Measurements from ENCODE around the gene SLC16A7.
"Not testable (repeated sequence)": the region's sequence is repeated elsewhere in the genome, so short reads cannot be mapped to it uniquely, and the experiment has no call there.

The SLC16A7 gene

GRCh38 chr12:59595883-59596540, at the start of gene SLC16A7:
TSS of gene SLC16A7 (plus strand) at chr12:59596029. CDS start at chr12:59704802, 108,773 bp downstream.
- peak; percentile 79 to 89 for DNase-seq

- no peak for DNase-seq
Observed at GRCh38 chr12:59548930-59549329, 46.9 kb upstream of the SLC16A7 start.

- DNase-seq = no peak
Observed at GRCh38 chr12:59559696-59560095, 36.1 kb upstream of the SLC16A7 start.

DNA sequence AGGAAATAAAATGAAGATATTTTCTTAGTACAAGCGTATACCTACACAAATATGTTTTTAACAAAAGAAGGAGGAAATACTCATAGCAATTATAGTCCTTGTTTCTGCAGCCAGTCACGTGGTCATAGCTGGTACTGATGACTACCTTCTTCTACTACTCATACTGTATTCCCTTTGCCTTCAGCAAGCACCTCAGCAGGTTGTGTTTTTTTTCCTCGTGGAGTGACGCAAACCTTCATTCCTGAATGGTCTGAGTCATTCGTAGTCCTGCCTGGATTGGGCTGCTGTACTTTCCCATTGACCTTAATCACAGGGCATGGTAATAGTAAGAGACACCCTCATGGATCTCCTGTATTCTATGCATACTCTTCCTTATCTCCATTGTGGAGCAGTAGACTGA, 25.7 kb upstream of the SLC16A7 start:
- no peak for DNase-seq

DNA sequence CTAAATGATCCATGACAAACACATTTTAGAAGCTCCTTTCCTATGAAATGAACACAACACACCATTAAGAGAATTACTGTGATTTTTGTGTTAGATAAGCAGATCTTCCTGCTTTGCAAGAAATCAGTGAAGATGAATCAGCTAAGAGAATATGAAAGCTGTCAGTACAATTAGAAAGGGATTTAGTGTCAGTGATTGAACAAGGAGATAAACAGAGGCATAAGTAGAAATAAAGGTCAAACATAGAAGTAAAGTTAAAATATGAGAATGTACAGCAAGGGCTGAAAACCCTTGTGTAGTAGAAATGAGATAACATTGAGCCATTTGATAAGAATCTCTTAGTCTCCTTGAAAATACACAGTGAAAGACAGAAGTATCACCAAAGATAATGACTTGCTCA, 21.4 kb upstream of the SLC16A7 start:
- DNase-seq = no peak

- no peak for DNase-seq
Observed at GRCh38 chr12:59575826-59576225, 20.0 kb upstream of the SLC16A7 start.

DNA sequence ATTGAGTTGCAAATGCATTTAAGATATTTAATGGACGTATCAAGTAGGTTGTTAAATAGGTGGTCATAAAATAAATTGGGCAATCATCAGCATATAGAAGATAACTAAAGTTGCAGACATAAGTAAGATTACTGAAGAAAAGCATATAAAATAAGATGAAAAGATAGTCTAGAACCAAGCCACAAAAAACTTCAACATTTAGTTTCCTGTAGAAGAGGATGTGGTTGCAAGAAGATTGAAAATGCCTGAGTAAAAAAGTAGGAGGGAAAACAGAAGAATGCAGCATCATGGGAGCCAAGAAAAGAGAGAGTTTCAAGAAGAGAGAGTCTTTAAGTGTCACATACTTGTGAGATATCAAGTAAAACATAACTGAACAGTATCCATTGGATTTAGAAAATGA, 17.6 kb upstream of the SLC16A7 start:
- no peak for DNase-seq

DNA sequence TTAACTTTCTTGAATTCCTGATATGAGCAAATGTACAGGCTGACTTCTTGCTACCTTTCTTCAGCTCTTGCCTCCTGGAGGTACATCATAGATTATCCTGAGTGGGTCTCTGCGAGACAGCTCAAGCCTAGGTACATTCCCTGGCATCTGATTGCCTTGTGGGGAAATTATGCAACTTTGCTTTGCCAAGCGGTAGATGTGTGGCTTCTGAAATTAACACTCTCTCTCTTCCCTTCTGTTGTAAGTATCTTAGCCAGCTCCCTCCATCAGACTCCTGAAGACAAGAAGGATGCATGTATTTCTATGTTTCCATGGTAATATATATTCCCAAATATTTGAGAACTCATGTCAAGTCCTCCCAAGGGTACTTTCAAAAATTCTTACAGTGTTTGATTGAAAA, 16.2 kb upstream of the SLC16A7 start:
- no peak for DNase-seq

DNA sequence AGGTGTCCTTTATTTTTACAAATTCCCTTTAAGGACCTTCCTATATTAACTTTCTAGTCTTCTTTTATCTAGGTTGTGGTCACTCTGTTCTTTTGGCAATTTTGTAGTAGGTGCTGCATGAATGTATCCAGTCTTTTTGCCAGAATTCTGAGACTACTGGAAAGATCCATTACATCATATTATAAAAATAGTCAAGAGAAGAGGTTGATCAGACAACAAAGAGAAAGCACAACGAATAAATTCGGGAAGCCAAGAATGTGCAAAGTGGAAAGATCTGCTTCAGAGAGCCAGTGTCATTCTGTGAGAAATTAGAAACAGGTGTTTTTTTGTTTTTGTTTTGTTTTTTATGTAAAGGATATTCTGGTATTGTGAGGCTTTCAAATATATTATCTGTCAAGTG, 15.8 kb upstream of the SLC16A7 start:
- DNase-seq = no peak

DNA sequence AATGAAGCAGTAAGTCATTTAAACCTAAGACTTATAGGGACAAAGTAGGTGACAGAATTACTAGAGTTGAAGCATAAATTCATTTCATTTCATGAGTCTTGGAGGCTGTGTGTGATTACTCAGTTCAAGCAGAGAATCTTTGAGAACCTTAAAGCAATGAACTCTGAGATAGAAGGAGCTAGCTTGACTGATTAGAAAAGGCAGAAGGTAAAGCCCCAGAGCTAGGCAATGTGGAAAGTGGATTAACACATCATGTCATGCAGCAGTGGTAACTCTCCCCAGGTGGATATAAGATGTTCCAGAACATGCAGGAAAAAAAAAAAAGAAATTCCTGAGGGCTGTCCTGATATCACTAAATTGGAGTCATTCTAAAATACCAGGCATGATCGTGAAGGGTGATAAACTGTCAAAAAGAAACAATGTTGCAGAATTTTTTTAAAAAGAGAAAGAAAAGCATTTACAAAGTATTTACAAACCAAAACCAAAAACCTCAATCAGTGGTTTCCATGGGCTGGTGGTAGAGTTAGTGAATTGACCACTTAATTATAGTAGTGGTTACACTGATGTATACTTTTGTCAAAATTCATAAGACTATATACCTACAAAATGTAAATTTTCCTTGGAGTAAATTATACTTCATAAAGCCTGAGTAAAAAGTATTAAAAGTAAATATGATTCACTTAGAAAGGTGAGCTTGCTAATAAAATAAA, 12.7 kb upstream of the SLC16A7 start:
- no peak for DNase-seq

DNA sequence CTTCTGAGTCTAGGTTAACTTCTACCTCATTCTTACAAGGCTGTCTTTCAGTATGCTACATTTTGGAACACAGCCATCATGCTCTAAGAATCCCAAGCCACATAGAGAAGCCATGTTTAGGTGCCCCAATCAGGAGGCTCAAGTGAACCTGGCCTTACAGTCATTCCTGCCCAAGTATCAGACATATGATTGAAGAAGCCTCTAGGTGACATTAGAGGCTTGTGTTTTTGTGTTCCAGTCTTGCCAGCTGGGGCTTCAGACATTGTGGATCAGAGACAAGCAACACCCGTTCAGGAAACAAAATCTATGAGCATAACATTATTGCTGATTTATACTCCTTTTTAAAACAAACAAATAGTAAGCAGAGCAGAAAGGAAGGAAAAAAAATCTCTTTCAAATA, 8.1 kb upstream of the SLC16A7 start:
- no peak for DNase-seq

DNA sequence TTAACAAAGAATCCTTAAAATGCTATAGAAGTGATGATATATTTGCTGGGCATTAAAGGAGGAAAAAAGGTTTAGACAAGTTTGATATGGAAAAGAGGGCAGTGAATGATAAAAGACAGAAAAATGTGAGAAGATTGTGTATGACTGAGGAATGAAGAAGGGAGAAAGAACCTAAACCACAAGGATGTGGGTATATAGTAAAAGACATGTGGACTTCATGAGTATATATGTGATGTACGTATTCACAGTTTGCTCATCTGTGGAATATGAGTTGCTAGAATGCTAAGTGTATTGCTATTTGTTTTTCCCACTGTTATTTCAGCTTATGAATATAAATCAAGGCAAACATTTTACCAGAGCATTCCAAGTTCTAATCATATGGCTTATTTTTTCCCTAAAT, 2.1 kb upstream of the SLC16A7 start:
- DNase-seq = no peak

DNA sequence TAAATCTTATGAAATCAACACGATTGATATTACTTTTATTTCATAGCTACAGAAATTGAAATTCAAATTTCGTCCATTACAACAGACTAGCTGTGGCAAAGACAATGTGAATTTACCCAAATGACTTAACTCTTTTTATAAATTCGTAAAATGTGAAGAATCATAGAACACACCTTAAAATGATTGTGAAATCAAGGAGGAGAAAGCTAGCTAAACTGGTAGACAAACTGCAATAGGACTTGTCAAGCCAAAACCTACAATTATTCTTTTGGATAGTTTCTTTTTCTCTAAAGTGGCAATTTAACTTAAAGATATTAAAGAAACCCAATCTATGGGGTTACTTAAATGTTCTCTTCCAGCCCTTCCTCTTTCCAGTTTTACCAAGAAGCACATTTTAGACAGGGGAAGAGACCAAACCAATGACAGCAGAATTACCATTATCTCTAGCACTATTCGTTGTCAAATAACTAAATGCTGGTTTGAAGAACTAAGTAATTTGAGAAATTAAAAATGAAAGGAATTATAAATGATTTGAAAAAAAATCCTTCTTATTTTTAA, 807 bp upstream of the SLC16A7 start:
- DNase-seq = peak in 1 of 2 experiments; percentile 12

GRCh38 chr12:59595565-59595882, 305 bp upstream of the SLC16A7 start:
- DNase-seq = no peak

DNA sequence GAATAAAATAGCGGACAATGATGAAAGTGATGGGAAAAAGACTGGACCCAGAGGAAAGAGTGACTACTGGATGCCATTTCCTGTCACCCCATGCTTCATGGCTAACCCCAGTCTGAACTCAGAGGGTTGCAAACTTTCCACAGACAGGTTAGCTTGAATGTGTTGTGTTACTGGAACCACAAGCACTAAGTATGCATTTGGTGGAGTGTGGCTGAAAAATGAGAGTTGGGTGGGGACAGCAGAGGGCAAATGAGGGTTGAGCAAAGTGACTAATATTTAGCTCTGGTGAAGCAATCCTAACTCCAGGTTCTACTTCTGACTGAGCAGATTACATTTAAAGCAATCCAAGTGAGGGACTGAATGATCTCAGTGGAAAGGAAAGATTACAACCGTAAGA, 1.6 kb downstream of the SLC16A7 start:
- DNase-seq = peak in 1 of 2 experiments; percentile 6

GRCh38 chr12:59600171-59600570, 4.3 kb downstream of the SLC16A7 start:
- DNase-seq = no peak

DNA sequence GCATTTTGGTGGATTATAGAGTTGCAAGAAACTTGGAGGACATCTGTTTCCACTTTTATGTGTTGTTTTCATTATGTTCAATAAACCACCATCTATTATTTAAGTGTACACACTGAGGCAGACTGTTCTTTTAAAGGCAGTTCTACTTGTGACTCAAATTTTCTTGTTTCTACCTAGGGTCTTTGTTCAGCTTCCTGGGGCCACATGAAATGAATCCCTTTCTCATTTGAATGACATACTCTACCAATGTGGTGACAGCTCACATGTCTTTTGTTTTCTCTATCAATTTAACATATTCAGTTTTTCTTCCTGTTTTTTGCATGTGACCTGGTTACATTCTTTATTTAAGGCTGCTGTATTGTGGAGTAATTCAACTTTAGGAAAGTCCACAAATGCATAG, 7.9 kb downstream of the SLC16A7 start:
- no peak for DNase-seq

DNA sequence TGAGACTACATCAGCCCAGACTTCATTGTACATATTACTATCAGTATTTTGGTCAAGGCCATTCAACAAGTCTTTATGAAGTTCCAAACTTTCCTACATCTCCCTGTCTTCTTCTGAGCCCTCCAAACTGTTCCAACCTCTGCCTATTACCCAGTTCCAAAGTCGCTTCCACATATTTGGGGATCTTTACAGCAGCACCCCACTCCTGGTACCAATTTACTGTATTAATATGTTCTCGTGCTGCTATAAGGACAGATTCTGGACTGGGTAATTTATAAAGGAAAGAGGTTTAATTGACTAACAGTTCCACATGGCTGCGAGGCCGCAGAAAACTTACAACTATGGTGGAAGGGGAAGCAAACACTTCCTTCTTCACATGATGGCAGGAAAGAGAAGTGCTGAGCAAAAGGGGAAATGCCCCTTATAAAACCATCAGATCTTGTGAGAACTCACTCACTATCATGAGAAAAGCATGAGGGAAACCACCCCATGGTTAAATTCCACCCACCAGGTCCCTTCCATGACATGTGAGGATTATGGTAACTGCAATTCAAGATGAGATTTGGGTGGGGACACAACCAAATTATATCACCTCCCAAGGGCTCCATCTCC, 17.1 kb downstream of the SLC16A7 start:
- DNase-seq = not testable (repeated sequence)

- no peak for DNase-seq
Observed at GRCh38 chr12:59615392-59616165, 19.8 kb downstream of the SLC16A7 start.

DNA sequence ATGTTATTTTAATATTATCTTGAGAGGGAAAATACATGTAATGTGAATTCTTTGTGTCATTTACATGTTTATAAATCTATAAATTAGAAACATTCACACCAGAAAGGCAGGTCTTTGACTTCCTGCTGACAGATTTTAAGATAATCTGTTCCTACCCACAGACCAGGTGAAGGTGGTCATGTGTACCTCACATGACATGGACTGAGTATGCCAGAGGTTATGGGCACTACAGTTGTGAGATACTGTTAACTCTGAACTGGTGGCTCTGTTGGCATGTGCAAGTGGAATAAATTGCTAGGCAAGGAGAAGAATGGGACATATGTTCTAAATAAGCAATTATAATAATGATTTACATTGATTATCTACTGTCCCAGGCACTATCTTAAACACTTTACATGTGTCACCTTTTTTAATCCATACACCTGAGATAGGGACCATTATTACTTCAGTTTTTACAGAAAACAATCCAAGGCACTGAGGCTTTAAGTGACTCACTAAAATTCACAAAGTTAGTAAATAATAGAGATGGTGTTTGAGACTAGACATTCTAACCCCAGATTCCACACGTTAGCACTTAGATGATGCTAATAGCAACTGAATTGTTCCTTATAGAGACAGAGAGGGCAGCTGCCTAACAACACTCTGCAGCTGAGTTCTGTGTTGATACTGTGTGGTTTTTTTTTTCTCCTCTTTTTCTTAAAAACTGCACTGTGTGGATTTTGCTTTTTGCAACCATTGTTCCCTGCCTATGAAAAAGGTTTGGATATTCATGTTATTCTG, 23.8 kb downstream of the SLC16A7 start:
- DNase-seq = no peak

- no peak for DNase-seq
Observed at GRCh38 chr12:59620326-59620725, 24.5 kb downstream of the SLC16A7 start.

DNA sequence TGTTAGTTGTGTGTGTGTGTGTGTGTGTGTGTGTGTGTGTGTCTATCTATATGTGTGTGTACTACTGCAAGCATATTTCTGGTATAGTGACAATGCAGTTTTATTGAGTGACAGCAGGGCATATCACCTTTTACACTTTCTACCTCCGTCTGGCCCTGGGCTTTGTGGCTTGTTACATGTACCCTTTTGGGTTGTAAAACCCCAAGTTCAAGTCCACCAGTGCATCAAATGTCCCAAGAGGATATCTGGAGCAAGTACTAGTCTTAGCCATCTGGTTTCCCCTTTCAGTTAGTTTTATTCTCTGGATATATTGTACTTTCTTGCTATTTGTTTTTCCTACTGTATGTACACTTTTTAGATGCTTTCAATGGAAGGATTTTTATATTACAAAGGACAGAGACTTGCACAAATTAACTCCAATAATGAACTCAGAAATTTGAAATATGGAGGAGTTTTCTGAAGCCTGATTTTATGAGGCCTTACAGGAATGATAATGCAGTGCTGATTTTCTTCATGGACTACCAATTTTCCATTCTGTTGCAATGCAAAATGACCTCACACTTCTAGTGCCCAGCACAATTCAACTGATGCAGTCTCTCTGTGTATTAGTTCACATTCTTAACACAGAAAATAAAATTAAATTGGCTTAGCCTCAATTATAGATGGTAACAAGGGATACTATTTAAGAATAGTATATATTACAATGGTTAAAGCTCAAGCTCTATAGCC, 29.1 kb downstream of the SLC16A7 start:
- DNase-seq = no peak
